ENCODE data around the gene NOS1. TPM values are rescaled to one million over a fixed set of nuclear protein-coding genes. Genes with fewer than 3 reads are reported as not detected.

NOS1 gene
- total and polyA plus RNA-seq, 5 donors: 0.07 to 0.71 (median 0.23) TPM

Other genes starting within 250 kb of the NOS1 start
- gene FBXO21, start 171.2 kb downstream of the NOS1 start, total RNA-seq: 10 to 100 TPM; 38.7 to 42.2 (median 39.3) TPM
- 13.3 TPM for gene FBXO21, start 171.2 kb downstream of the NOS1 start, polyA plus RNA-seq